ENCODE data around the gene TFF2.

TFF2 gene

GRCh38 chr21:42376338-42376982, 25.7 kb upstream of the TFF2 start:
- TF ChIP-seq NFIC (IDR thresholded peaks at IDR 0.05) = no peak
- TF ChIP-seq FOXM1 (IDR thresholded peaks at IDR 0.05; ENCODE audit: borderline replicate concordance, low read depth) = no peak
- TF ChIP-seq EP300 (IDR thresholded peaks at IDR 0.05; ENCODE audit: borderline replicate concordance) = no peak
- TF ChIP-seq, protein P1, sequence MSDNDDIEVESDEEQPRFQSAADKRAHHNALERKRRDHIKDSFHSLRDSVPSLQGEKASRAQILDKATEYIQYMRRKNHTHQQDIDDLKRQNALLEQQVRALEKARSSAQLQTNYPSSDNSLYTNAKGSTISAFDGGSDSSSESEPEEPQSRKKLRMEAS (IDR thresholded peaks at IDR 0.05) = no peak
- no peak for TF ChIP-seq EGR1 (IDR thresholded peaks at IDR 0.05)
- no peak for TF ChIP-seq RAD21 (IDR thresholded peaks at IDR 0.05; ENCODE audit: low read depth)
- no peak for TF ChIP-seq CEBPB (IDR thresholded peaks at IDR 0.05)
- no peak for TF ChIP-seq ZBTB7A (IDR thresholded peaks at IDR 0.05; ENCODE audit: low read depth)
- no peak for TF ChIP-seq CREB1 (IDR thresholded peaks at IDR 0.05; ENCODE audit: low read depth)
- no peak for TF ChIP-seq USF1 (IDR thresholded peaks at IDR 0.05)
- TF ChIP-seq TEAD4 (IDR thresholded peaks at IDR 0.05) = no peak
- no peak for TF ChIP-seq TAF1 (IDR thresholded peaks at IDR 0.05; ENCODE audit: low read depth)
- TF ChIP-seq TCF12 (IDR thresholded peaks at IDR 0.05; ENCODE audit: low read depth) = no peak
- TF ChIP-seq, protein P2, sequence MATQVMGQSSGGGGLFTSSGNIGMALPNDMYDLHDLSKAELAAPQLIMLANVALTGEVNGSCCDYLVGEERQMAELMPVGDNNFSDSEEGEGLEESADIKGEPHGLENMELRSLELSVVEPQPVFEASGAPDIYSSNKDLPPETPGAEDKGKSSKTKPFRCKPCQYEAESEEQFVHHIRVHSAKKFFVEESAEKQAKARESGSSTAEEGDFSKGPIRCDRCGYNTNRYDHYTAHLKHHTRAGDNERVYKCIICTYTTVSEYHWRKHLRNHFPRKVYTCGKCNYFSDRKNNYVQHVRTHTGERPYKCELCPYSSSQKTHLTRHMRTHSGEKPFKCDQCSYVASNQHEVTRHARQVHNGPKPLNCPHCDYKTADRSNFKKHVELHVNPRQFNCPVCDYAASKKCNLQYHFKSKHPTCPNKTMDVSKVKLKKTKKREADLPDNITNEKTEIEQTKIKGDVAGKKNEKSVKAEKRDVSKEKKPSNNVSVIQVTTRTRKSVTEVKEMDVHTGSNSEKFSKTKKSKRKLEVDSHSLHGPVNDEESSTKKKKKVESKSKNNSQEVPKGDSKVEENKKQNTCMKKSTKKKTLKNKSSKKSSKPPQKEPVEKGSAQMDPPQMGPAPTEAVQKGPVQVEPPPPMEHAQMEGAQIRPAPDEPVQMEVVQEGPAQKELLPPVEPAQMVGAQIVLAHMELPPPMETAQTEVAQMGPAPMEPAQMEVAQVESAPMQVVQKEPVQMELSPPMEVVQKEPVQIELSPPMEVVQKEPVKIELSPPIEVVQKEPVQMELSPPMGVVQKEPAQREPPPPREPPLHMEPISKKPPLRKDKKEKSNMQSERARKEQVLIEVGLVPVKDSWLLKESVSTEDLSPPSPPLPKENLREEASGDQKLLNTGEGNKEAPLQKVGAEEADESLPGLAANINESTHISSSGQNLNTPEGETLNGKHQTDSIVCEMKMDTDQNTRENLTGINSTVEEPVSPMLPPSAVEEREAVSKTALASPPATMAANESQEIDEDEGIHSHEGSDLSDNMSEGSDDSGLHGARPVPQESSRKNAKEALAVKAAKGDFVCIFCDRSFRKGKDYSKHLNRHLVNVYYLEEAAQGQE (IDR thresholded peaks at IDR 0.05; ENCODE audit: low read depth) = no peak
- no peak for TF ChIP-seq YY1 (IDR thresholded peaks at IDR 0.05; ENCODE audit: low read depth)

GRCh38 chr21:42375966-42376337, 25.2 kb upstream of the TFF2 start:
- TF ChIP-seq ZBTB7A (IDR thresholded peaks at IDR 0.05; ENCODE audit: low read depth) = no peak
- TF ChIP-seq EGR1 (IDR thresholded peaks at IDR 0.05) = no peak
- TF ChIP-seq CEBPB (IDR thresholded peaks at IDR 0.05) = no peak
- TF ChIP-seq, protein P2 (IDR thresholded peaks at IDR 0.05; ENCODE audit: low read depth) = no peak
- TF ChIP-seq RAD21 (IDR thresholded peaks at IDR 0.05; ENCODE audit: low read depth) = no peak
- no peak for TF ChIP-seq FOXM1 (IDR thresholded peaks at IDR 0.05; ENCODE audit: borderline replicate concordance, low read depth)
- no peak for TF ChIP-seq USF1 (IDR thresholded peaks at IDR 0.05)
- no peak for TF ChIP-seq YY1 (IDR thresholded peaks at IDR 0.05; ENCODE audit: low read depth)
- no peak for TF ChIP-seq TEAD4 (IDR thresholded peaks at IDR 0.05)
- no peak for TF ChIP-seq EP300 (IDR thresholded peaks at IDR 0.05; ENCODE audit: borderline replicate concordance)
- TF ChIP-seq CREB1 (IDR thresholded peaks at IDR 0.05; ENCODE audit: low read depth) = no peak
- TF ChIP-seq NFIC (IDR thresholded peaks at IDR 0.05) = no peak
- TF ChIP-seq TAF1 (IDR thresholded peaks at IDR 0.05; ENCODE audit: low read depth) = no peak
- TF ChIP-seq TCF12 (IDR thresholded peaks at IDR 0.05; ENCODE audit: low read depth) = no peak
- TF ChIP-seq, protein P1 (IDR thresholded peaks at IDR 0.05) = no peak

DNA sequence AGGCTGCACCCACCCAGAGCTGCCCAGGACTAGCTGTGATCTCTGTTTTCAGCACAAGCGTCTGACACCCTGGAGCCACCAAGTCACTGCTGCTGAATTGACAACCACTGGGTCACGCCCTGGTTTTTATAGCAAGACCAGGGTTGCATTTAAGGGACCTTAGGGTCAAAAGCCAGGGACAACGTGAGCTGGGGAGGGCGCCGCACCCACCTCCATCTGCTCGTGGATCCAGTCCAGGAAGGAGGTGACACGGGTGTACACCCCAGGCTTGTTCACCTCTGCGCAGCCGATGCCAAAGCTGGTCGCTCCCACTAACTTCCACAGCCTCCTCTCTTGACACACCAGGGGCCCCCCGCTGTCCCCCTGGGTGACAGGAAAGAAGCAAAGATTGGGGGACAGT, 24.7 kb upstream of the TFF2 start:
- TF ChIP-seq CREB1 (IDR thresholded peaks at IDR 0.05; ENCODE audit: low read depth) (no peak), YY1 (IDR thresholded peaks at IDR 0.05; ENCODE audit: low read depth) (no peak), USF1 (IDR thresholded peaks at IDR 0.05) (no peak), EP300 (IDR thresholded peaks at IDR 0.05; ENCODE audit: borderline replicate concordance) (no peak), TAF1 (IDR thresholded peaks at IDR 0.05; ENCODE audit: low read depth) (no peak), EGR1 (IDR thresholded peaks at IDR 0.05) (no peak), FOXM1 (IDR thresholded peaks at IDR 0.05; ENCODE audit: borderline replicate concordance, low read depth) (no peak), NFIC (IDR thresholded peaks at IDR 0.05) (no peak), ZBTB7A (IDR thresholded peaks at IDR 0.05; ENCODE audit: low read depth) (no peak)
- TF ChIP-seq, protein P1 (IDR thresholded peaks at IDR 0.05) = no peak

- TF ChIP-seq RAD21 (IDR thresholded peaks at IDR 0.05; ENCODE audit: low read depth) (no peak), EGR1 (IDR thresholded peaks at IDR 0.05) (no peak), USF1 (IDR thresholded peaks at IDR 0.05) (no peak), TCF12 (IDR thresholded peaks at IDR 0.05; ENCODE audit: low read depth) (no peak), FOXM1 (IDR thresholded peaks at IDR 0.05; ENCODE audit: borderline replicate concordance, low read depth) (no peak), TAF1 (IDR thresholded peaks at IDR 0.05; ENCODE audit: low read depth) (no peak), YY1 (IDR thresholded peaks at IDR 0.05; ENCODE audit: low read depth) (no peak), NFIC (IDR thresholded peaks at IDR 0.05) (no peak), CEBPB (IDR thresholded peaks at IDR 0.05) (no peak), TEAD4 (IDR thresholded peaks at IDR 0.05) (no peak), ZBTB7A (IDR thresholded peaks at IDR 0.05; ENCODE audit: low read depth) (no peak), EP300 (IDR thresholded peaks at IDR 0.05; ENCODE audit: borderline replicate concordance) (no peak)
- TF ChIP-seq, protein P2 (IDR thresholded peaks at IDR 0.05; ENCODE audit: low read depth) = no peak
- TF ChIP-seq, protein P1 (IDR thresholded peaks at IDR 0.05) = no peak
These were observed 24.2 kb upstream of the TFF2 start for GRCh38 chr21:42374864-42375499.

Data from Ishikawa (cell line).